ENCODE data around the gene PPP1R16B. TPM values are rescaled to one million over a fixed set of nuclear protein-coding genes. Genes with fewer than 3 reads are reported as not detected.

PPP1R16B gene
- total and polyA plus RNA-seq, 2 of the 8 experiments (the other 6 are each of a cell fraction or from before 2014, with no cell fraction given): 2.6 to 8.9 TPM

DNA sequence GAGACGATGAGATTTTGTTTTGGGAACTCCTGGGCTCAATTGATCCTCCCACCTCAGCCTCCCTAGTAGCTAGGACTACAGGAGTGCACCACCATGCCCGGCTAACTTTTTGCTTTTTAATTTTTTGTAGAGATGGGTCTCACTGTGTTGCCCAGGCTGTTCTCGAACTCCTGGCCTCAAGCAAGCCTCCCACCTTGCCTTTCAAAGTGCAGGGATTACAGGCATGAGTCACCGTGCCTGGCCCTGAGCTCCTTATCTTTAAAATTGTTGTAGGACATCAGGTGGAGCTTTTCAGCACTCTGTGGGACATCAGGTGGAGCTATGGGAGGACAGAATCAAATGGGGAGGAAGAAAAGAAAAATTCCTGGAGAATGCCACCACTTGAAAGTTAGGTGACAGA lies 44.5 kb upstream of the PPP1R16B start:
- H2BK5ac ChIP-seq (ENCODE audit: low read depth, low read length): no peak overlapping the region
- H3K79me2 ChIP-seq (ENCODE audit: control insufficient read depth in 1 of 2, insufficient read depth in 2 of 2, low read length in 2 of 2): no peaks in the 10 kb centered on the region
- no peak overlapping the region for H4K5ac ChIP-seq (ENCODE audit: insufficient read length, low read depth, low read length)
- H3K4me2 ChIP-seq (ENCODE audit: insufficient read depth in 1 of 2, low read depth in 2 of 2, low read length in 2 of 2): no peak overlapping the region
- no peak overlapping the region for H2BK15ac ChIP-seq (ENCODE audit: low read length)
- H3K36me3 ChIP-seq (ENCODE audit: control insufficient read depth in 2 of 4, insufficient read depth in 4 of 4, low read length in 3 of 4): peaks cover 2 to 45% (median 26%) of the 10 kb centered on the region in 4 experiments; a peak in 7 of 8 replicates
- no peak overlapping the region for H2AK5ac ChIP-seq (ENCODE audit: low read depth, low read length)
- POLR2A ChIA-PET (ENCODE audit: partially characterized antibody): interaction anchor here (0.8 to 1.2 kb wide), 3 partner anchors 12 to 166 kb away, joined by 3 to 4 read pairs (median 3); partner anchors contain the start of gene FAM83D
- CTCF ChIA-PET (ENCODE audit: partially characterized antibody): interaction anchor here (0.6 to 3.3 kb wide), 6 partner anchors 10 to 259 kb away, joined by 3 to 25 read pairs (median 4); no protein-coding TSS in a partner anchor
- H4K20me1 ChIP-seq (replicated peaks in 1 of 2; ENCODE audit: control insufficient read depth in 1 of 2, insufficient read depth in 2 of 2, low read length in 2 of 2): peaks cover 0 to 5% of the 10 kb centered on the region in 2 experiments
- H2BK120ac ChIP-seq (replicated peaks; ENCODE audit: low read depth, low read length): no peak overlapping the region
- H3K14ac ChIP-seq (ENCODE audit: insufficient read length): no peak overlapping the region
- H3K23me2 ChIP-seq (ENCODE audit: low read depth, low read length): no peaks in the 10 kb centered on the region; the same call in 1 of the 2 replicates
- no peak overlapping the region for H3K56ac ChIP-seq (replicated peaks; ENCODE audit: insufficient read length, low read depth, low read length)
- H4K8ac ChIP-seq (ENCODE audit: extremely low read depth, insufficient read depth, low read length): no peak overlapping the region
- H3K9ac ChIP-seq (replicated peaks in 1 of 4; ENCODE audit: extremely low read depth in 1 of 4, low read depth in 3 of 4, low read length in 3 of 4): no peak overlapping the region
- H3K18ac ChIP-seq (ENCODE audit: extremely low read depth, low read length): no peak overlapping the region
- no peaks in the 10 kb centered on the region; the same call in 1 of the 2 replicates for H3K79me1 ChIP-seq (ENCODE audit: low read depth, low read length)
- no peak overlapping the region for H3K23ac ChIP-seq (ENCODE audit: insufficient read length)
- H3K4me1 ChIP-seq (replicated peaks in 1 of 4; ENCODE audit: control insufficient read depth in 3 of 4, insufficient read depth in 4 of 4, low read length in 3 of 4): 0 out of 7 replicates have a peak, but pooled peaks cover 0 to 2% (median 0%) of the 10 kb centered on the region in 4 experiments
- no peak overlapping the region for H2AFZ ChIP-seq (ENCODE audit: low read length)
- H4K91ac ChIP-seq (replicated peaks; ENCODE audit: insufficient read length, low read length): no peak overlapping the region
- WGBS, 2 experiments (ENCODE audit: extremely low coverage in 1 of 2, insufficient coverage in 1 of 2, insufficient read length in 1 of 2, insufficient replicate concordance in 2 of 2, low coverage in 1 of 2, low lambda C conversion rate in 2 of 2, missing lambda C conversion rate in 1 of 2): 89% methylated on average over 4 of the region's 4 CpGs; no CpG with 5 or more reads in 1 of the 2 experiments
- FAIRE-seq (no peak), DNase-seq (ENCODE audit: low read depth in 1 of 2, low spot score in 2 of 2) (no peak)
- no peaks in the 10 kb centered on the region for H3K9me3 ChIP-seq (ENCODE audit: insufficient read depth in 2 of 2, low read depth in 1 of 2, low read length in 1 of 2)
- no peak overlapping the region for H2BK20ac ChIP-seq (ENCODE audit: low read length)
- TF ChIP-seq KDM1A (IDR thresholded peaks at IDR 0.05; ENCODE audit: borderline replicate concordance, low read length): no peak
- TF ChIP-seq PHF8 (conservative IDR thresholded peaks at IDR 0.05; ENCODE audit: low read depth, low read length): no peak
- TF ChIP-seq MAFK (IDR thresholded peaks at IDR 0.05; ENCODE audit: low read depth, low read length): no peak
- TF ChIP-seq BRCA1 (IDR thresholded peaks at IDR 0.05; ENCODE audit: low read depth, low read length): no peak
- TF ChIP-seq ASH2L (IDR thresholded peaks at IDR 0.05; ENCODE audit: low read length): no peak
- TF ChIP-seq BCL11A (IDR thresholded peaks at IDR 0.05; ENCODE audit: low read depth in 2 of 2, low read length in 2 of 2): no peak
- no peak for TF ChIP-seq ZNF274 (IDR thresholded peaks at IDR 0.05; ENCODE audit: borderline replicate concordance, extremely low read depth, low read length)
- TF ChIP-seq CHD2 (IDR thresholded peaks at IDR 0.05; ENCODE audit: low read length): no peak
- TF ChIP-seq CHD1 (IDR thresholded peaks at IDR 0.05; ENCODE audit: low read depth, low read length): no peak
- H3K27me3 ChIP-seq (replicated peaks in 1 of 4; ENCODE audit: control insufficient read depth in 3 of 4, extremely low read depth in 1 of 4, insufficient read depth in 3 of 4, low read length in 3 of 4): no peaks in the 10 kb centered on the region
- H3K4me3 ChIP-seq (ENCODE audit: extremely low read depth in 1 of 4, insufficient read depth in 2 of 4, low read depth in 3 of 4, low read length in 4 of 4): no peak overlapping the region
- H3K27ac ChIP-seq (ENCODE audit: low read depth, low read length): no peak overlapping the region
- H3K4ac ChIP-seq (replicated peaks; ENCODE audit: insufficient read length, low read depth, low read length): no peak overlapping the region
- H2BK12ac ChIP-seq (ENCODE audit: low read depth, low read length): no peak overlapping the region
